H1 (cell line): Measurements from ENCODE around the gene GAS6.

Experiments
- ASH2L ChIP-seq: fragments of 200-600, 300-600 bp; sonication (generic); IDR thresholded peaks from one replicate; pipeline ENCODE4 v1.7.1; 2017; ENCODE audit warnings: low read length
- CBX5 ChIP-seq: fragments of 300-800, 300-1000 bp; sonication (generic); IDR thresholded peaks from 2 replicates; pipeline ENCODE4 v1.7.1; 2016; ENCODE audit warnings: antibody characterized with exemption, low read length, low read depth
- CEBPB ChIP-seq: IDR thresholded peaks from 2 replicates; pipeline ENCODE4 v1.6.1; 2012; ENCODE audit warnings: low read depth, low read length
- CHD1 ChIP-seq: IDR thresholded peaks from 2 replicates; pipeline ENCODE4 v1.6.1; 2012; ENCODE audit warnings: low read depth, low read length, improper control_type of control experiment
- CHD2 ChIP-seq: IDR thresholded peaks from 2 replicates; pipeline ENCODE4 v1.6.1; 2012; ENCODE audit warnings: low read length, improper control_type of control experiment
- EGR1 ChIP-seq: IDR thresholded peaks from 2 replicates; pipeline ENCODE4 v1.6.1; 2011; ENCODE audit warnings: low read depth, low read length, borderline replicate concordance
- EZH2 ChIP-seq: fragments of 200-600 bp; sonication (generic); IDR thresholded peaks from 2 replicates; pipeline ENCODE4 v1.7.1; 2012; ENCODE audit warnings: low read depth, mild to moderate bottlenecking, moderate library complexity, low read length, inconsistent platforms; ENCODE audit not compliant: severe bottlenecking
- TAF1 ChIP-seq: IDR thresholded peaks from 2 replicates; pipeline ENCODE4 v1.6.1; 2011; ENCODE audit warnings: mild to moderate bottlenecking, low read depth, low read length
- YY1 ChIP-seq: IDR thresholded peaks from 2 replicates; pipeline ENCODE4 v1.6.1; 2011; ENCODE audit warnings: low read depth, mild to moderate bottlenecking, low read length
- TF ChIP-seq, protein P1 (sequence below), 3 experiments: IDR thresholded peaks; 1 replicate in 2 of 3; 2 replicates in 1 of 3; pipeline versions ENCODE4 v1.5.1 to v1.6.1; 2011; ENCODE audit warnings: low read length in 3 of 3, mild to moderate bottlenecking in 3 of 3, inconsistent platforms in 2 of 3, low read depth in 1 of 3, moderate library complexity in 1 of 3; ENCODE audit not compliant: insufficient read depth in 1 of 3; ENCODE audit errors: control extremely low read depth in 1 of 3
- TF ChIP-seq, protein P2 (sequence below): IDR thresholded peaks from 2 replicates; pipeline ENCODE4 v1.6.1; 2012; ENCODE audit warnings: low read length, inconsistent platforms

DNA sequence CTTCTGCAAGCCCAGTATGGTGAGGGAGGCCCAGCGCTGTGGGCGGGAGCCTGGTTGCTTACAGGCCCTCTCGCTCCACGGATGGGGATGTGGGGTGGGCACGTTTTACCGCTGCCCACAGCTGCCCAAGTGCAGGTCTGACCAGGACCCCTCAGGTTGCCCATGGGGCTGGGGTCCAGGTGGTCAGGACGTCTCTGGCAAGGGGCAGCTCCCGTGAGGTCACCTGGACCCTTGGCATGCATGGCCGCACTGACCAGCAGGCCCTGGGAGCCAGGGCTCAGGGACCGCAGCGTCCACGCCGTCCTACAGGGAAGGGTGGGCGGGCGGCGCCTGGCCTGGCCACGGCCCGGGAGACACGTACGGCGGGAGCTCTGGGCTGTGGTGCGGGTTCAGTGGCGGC is 32.8 kb downstream of the GAS6 start:
- TF ChIP-seq, protein P1, sequence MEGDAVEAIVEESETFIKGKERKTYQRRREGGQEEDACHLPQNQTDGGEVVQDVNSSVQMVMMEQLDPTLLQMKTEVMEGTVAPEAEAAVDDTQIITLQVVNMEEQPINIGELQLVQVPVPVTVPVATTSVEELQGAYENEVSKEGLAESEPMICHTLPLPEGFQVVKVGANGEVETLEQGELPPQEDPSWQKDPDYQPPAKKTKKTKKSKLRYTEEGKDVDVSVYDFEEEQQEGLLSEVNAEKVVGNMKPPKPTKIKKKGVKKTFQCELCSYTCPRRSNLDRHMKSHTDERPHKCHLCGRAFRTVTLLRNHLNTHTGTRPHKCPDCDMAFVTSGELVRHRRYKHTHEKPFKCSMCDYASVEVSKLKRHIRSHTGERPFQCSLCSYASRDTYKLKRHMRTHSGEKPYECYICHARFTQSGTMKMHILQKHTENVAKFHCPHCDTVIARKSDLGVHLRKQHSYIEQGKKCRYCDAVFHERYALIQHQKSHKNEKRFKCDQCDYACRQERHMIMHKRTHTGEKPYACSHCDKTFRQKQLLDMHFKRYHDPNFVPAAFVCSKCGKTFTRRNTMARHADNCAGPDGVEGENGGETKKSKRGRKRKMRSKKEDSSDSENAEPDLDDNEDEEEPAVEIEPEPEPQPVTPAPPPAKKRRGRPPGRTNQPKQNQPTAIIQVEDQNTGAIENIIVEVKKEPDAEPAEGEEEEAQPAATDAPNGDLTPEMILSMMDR (IDR thresholded peaks at IDR 0.05; ENCODE audit: control extremely low read depth in 1 of 3, insufficient read depth in 1 of 3, low read depth in 1 of 3, low read length in 3 of 3): no peak
- TF ChIP-seq ASH2L (no peak), EGR1 (no peak), CHD2 (no peak), CHD1 (no peak), EZH2 (no peak), CEBPB (no peak), CBX5 (no peak), TAF1 (no peak), YY1 (no peak)
- TF ChIP-seq, protein P2, sequence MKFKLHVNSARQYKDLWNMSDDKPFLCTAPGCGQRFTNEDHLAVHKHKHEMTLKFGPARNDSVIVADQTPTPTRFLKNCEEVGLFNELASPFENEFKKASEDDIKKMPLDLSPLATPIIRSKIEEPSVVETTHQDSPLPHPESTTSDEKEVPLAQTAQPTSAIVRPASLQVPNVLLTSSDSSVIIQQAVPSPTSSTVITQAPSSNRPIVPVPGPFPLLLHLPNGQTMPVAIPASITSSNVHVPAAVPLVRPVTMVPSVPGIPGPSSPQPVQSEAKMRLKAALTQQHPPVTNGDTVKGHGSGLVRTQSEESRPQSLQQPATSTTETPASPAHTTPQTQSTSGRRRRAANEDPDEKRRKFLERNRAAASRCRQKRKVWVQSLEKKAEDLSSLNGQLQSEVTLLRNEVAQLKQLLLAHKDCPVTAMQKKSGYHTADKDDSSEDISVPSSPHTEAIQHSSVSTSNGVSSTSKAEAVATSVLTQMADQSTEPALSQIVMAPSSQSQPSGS: no peak
